Measurements from ENCODE around the gene TSPEAR. TPM values are rescaled to one million over a fixed set of nuclear protein-coding genes. Genes with fewer than 3 reads are reported as not detected.
"Not testable (repeated sequence)": the region's sequence is repeated elsewhere in the genome, so short reads cannot be mapped to it uniquely, and the experiment has no call there.

The TSPEAR gene
- total RNA-seq, 1 donor from 2014 or later = not detected

DNA sequence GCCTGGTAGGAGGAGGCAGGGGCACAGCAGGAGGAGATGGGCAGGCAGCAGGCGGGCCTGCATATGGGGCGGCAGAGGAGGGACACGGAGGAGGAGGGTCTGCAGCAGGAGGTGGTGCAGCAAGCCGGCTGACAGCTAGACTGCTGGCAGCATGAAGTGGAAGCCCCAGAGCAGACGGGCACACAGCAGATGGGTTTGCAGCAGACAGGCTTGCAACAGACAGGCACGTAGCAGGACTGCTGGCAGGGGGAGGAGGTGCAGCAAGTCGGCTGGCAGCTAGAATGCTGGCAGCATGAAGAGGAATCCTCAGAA lies 131.6 kb downstream of the TSPEAR start:
- TF ChIP-seq, protein P1, sequence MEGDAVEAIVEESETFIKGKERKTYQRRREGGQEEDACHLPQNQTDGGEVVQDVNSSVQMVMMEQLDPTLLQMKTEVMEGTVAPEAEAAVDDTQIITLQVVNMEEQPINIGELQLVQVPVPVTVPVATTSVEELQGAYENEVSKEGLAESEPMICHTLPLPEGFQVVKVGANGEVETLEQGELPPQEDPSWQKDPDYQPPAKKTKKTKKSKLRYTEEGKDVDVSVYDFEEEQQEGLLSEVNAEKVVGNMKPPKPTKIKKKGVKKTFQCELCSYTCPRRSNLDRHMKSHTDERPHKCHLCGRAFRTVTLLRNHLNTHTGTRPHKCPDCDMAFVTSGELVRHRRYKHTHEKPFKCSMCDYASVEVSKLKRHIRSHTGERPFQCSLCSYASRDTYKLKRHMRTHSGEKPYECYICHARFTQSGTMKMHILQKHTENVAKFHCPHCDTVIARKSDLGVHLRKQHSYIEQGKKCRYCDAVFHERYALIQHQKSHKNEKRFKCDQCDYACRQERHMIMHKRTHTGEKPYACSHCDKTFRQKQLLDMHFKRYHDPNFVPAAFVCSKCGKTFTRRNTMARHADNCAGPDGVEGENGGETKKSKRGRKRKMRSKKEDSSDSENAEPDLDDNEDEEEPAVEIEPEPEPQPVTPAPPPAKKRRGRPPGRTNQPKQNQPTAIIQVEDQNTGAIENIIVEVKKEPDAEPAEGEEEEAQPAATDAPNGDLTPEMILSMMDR (conservative IDR thresholded peaks at IDR 0.05; ENCODE audit: low read depth, low read length) = no peak
- H3K4me3 ChIP-seq (ENCODE audit: low read depth, low read length) = no peak overlapping the region
- no peak for DNase-seq (ENCODE audit: low read depth)

DNA sequence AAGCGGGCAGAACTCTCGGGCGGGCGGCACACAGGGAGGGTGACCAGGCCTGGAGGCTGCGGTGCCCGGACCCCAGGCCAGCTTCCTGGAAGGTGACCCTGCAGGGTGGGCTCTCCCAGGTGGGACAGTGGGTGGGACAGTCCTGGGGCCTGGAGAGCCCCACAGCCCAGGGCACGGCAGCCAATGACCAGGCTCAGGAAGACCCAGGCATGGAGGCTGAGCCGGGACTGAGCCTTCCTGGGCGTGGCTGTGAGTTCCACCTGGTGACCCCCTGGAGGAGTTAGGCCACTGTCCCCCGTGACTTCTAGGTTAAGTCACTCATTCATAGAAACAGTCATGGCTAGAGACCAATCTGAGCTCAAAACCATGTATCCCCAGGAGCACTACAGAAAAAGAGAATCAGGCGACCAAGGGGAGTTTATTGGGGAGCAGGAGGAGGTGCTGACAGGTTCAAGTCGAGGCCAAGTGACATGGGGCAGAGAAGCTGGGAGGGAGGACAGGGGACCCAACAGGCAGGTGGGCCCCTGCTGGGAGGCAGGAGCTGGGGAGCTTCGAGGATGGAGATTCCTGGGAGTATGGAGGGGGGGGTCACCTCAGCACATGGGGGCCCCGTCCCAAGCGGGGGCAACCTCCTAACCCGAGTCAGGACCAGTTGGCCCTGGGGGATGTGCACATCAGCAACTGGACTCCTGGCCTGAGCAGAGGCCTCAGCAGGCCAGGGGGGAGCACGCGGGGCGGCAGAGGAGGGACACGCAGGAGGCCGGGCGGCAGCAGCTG lies 132.1 kb downstream of the TSPEAR start:
- no peak overlapping the region for H3K4me3 ChIP-seq (ENCODE audit: low read depth, low read length)
- no peak for DNase-seq (ENCODE audit: low read depth)
- TF ChIP-seq, protein P1 (conservative IDR thresholded peaks at IDR 0.05; ENCODE audit: low read depth, low read length) = no peak

DNA sequence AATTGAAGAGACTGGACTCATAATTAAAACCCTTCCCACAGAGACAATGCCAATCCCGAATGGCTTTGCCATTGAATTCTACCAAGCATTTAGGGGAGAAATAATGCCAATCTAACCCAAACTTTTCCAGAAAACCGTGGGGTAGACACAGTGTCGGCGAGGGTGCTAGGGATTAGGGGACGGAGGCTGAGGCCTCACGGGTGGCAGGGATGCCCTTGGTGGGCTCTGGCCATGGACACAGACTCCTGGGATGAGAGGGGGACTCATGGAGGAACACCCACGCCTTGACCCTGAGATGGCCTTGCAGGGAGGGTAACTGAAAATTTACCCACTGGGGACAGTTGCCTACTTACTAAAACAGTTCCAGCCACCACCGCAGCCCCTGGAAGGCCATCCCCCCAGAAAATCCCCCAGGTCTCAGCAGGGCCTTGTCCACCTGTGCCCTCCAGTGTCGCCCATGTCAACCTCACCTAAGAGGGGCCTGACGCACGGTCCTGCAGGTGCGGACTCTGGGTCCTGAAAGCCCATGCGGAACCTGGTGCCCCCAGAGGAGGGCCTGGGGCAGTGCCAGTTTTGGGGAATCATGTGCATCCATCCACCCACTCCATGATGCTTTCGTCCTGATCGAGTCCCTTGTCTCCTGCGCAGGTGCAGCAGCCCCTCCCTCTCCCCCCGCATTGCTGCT lies 132.9 kb downstream of the TSPEAR start:
- DNase-seq (ENCODE audit: low read depth) = no peak
- TF ChIP-seq, protein P1 (conservative IDR thresholded peaks at IDR 0.05; ENCODE audit: low read depth, low read length) = no peak
- H3K4me3 ChIP-seq (ENCODE audit: low read depth, low read length) = no peak overlapping the region

DNA sequence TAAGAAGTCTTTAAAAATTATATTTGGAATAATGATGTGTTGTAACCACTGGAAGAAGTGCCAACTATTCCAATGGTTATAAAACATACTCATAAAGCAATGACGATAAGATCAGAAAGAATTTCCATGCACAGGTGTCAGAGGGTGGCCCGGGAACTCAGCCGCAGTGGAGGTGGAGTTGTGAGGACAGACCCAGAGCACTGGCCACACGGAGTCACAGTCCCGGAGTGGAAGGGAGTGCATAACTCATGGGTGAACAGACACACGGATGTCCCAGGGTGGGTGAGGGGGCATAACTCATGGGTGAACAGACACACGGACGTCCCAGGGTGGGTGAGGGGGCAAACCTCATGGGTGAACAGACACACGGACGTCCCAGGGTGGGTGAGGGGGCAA lies 135.3 kb downstream of the TSPEAR start:
- H3K4me3 ChIP-seq (ENCODE audit: low read depth, low read length) = no peak overlapping the region
- DNase-seq (ENCODE audit: low read depth) = no peak
- TF ChIP-seq, protein P1 (conservative IDR thresholded peaks at IDR 0.05; ENCODE audit: low read depth, low read length) = no peak

DNA sequence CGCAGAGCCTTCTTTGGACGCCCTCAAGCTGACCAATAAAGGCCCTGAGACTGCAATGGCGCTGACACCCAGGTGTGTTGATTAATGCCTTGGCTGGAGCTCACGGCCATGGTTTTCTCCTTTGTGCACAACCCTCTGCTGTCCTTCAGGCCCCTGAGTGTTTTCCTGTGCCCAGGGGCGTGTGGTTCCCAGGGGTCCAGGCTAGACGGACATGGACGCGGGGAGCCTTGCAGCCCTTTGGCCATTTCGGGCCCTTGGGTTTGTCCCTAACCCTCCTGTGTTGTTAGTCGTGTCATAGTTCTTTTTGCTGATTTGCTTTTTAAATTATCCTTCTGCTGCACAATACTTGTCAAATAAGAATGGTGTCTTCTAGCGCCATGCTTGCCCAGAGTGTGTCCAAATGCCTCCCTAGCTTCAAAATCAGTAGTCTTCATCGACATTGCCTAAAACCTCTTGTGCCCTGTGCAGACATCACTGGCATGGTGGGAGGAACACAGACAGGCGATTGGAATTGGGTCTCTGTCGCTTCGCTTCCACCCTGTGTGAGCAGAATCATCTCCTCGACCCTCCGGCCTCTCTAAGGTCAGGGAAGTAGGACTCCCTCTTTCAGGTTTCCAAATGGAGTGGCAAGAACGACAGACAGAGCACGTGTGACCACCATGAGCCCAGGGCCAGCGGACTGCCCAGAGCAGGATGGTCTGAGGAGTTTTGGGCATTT lies 135.9 kb downstream of the TSPEAR start:
- TF ChIP-seq, protein P1 (conservative IDR thresholded peaks at IDR 0.05; ENCODE audit: low read depth, low read length) = no peak

DNA sequence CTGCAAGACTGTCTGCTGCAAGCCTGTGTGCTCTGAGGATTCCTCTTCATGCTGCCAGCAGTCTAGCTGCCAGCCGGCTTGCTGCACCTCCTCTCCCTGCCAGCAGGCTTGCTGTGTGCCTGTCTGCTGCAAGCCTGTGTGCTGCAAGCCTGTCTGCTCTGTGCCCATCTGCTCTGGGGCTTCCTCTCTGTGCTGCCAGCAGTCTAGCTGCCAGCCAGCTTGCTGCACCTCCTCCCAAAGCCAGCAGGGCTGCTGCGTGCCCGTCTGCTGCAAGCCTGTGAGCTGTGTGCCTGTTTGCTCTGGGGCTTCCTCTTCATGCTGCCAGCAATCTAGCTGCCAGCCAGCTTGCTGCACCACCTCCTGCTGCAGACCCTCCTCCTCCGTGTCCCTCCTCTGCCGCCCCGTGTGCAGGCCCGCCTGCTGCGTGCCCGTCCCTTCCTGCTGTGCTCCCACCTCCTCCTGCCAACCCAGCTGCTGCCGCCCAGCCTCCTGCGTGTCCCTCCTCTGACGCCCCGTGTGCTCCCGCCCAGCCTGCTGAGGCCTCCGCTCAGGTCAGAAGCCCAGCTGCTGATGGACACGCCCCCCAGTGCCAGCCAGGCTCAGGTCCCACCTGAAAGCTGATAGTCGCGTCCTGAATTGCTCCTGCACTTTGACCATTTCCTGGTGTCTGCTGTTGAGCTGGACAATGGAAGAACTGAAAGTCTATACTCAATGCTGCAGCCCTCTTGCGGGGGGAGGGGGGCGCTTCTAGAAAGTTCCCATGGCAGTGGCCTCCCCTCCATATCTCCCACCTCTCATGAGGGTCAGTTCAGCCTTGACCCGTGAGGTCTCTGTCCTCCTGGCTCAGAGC lies 136.7 kb downstream of the TSPEAR start:
- TF ChIP-seq, protein P1 (conservative IDR thresholded peaks at IDR 0.05; ENCODE audit: low read depth, low read length) = no peak
- no peak for DNase-seq (ENCODE audit: low read depth)
- H3K4me3 ChIP-seq (ENCODE audit: low read depth, low read length) = no peak overlapping the region

More for the DNA sequence above, 135.9 kb downstream of the TSPEAR start:
- H3K4me3 ChIP-seq (ENCODE audit: low read depth, low read length) = no peak overlapping the region
- no peak for DNase-seq (ENCODE audit: low read depth)

DNA sequence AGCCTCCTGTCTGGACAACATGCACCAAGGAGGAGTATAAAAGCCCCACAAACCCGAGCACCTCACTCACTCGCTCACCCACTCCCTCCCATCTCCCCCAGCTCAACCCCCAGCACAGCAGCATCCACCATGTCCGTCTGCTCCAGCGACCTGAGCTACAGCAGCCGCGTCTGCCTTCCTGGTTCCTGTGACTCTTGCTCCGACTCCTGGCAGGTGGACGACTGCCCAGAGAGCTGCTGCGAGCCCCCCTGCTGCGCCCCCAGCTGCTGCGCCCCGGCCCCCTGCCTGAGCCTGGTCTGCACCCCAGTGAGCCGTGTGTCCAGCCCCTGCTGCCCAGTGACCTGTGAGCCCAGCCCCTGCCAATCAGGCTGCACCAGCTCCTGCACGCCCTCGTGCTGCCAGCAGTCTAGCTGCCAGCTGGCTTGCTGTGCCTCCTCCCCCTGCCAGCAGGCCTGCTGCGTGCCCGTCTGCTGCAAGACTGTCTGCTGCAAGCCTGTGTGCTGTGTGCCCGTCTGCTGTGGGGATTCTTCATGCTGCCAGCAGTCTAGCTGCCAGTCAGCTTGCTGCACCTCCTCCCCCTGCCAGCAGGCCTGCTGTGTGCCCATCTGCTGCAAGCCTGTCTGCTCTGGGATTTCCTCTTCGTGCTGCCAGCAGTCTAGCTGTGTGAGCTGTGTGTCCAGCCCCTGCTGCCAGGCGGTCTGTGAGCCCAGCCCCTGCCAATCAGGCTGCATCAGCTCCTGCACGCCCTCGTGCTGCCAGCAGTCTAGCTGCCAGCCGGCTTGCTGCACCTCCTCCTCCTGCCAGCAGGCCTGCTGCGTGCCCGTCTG lies 137.5 kb downstream of the TSPEAR start, which contains the start of gene KRTAP10-4:
KRTAP10-4 (plus strand) TSS at position 100 of the 827 bp plus-strand sequence; CDS start at position 130, 30 bp downstream.
- DNase-seq (ENCODE audit: low read depth); H3K4me3 ChIP-seq (ENCODE audit: low read depth, low read length): not testable (repeated sequence)

Measured in epithelial cell of proximal tubule (primary cell).